Right cardiac atrium (tissue), 5 donors: ENCODE data around the gene SLC16A3. TPM values are rescaled to one million over a fixed set of nuclear protein-coding genes. Genes with fewer than 3 reads are reported as not detected.
"Not testable (repeated sequence)": the region's sequence is repeated elsewhere in the genome, so short reads cannot be mapped to it uniquely, and the experiment has no call there.

Experiments
- ATAC-seq, 2 donors: fragments of 200-7000 bp; cut with Tn5 transposase; one replicate each; pipeline versions ENCODE4 v1.8.0 to v1.9.1; 2020; ENCODE audit warnings: moderate library complexity in 2 of 2, mild to moderate bottlenecking in 1 of 2
- DNase-seq, 3 donors: peaks; one replicate each; pipeline ENCODE4 v3.0.0-alpha.2; 2020
- H3K27ac ChIP-seq: one replicate; pipeline ENCODE4 v1.5.1; 2013; ENCODE audit warnings: mild to moderate bottlenecking, low read length, control low read depth, moderate library complexity
- H3K27me3 ChIP-seq: one replicate; pipeline ENCODE4 v1.6.1; 2013; ENCODE audit not compliant: control insufficient read depth, insufficient read depth
- H3K4me1 ChIP-seq: one replicate; pipeline ENCODE4 v1.6.1; 2013; ENCODE audit warnings: low read length; ENCODE audit not compliant: control insufficient read depth, insufficient read depth
- H3K4me3 ChIP-seq: one replicate; pipeline ENCODE4 v1.5.1; 2013; ENCODE audit warnings: low read length, control low read depth
- H3K9me3 ChIP-seq: one replicate; pipeline ENCODE4 v1.6.1; 2013; ENCODE audit warnings: low read length; ENCODE audit not compliant: control insufficient read depth
- WGBS: extraction: QIAGEN DNeasy Blood & Tissue Kit; methylation state at CpG from one replicate; pipeline ENCODE4 v1.1.7; 2013; 5-methylcytosine and 5-hydroxymethylcytosine counted together
- intact Hi-C, 4 donors: fragments of 100-400 bp; cut with DNase I; formaldehyde crosslinking; loops; one replicate each; pipeline versions ENCODE4 v1.11.0 to v1.14.0; 2022 to 2023
- polyA plus RNA-seq: library from polyadenylated mRNA; stranded (reverse); fragments of 200-250 nt; gene quantifications from one replicate; pipeline ENCODE4 v1.2.3, GENCODE V29; 2013
- total RNA-seq, 4 donors: library from RNA; stranded (reverse); fragmentation: NEBNext Ultra II Directional; extraction: Animal tissue kit (Norgen Biotek cat#: 25700); gene quantifications; one replicate each; pipeline ENCODE4 v1.2.1, GENCODE V29; 2021
- donor health status: healthy with polysubstance abuse.
- donor health status: DM: no; HTN: yes; CAD: no.
- donor health status: DM: no; HTN: no; CAD: no.
- donor health status: DM: no; HTN: yes; CAD: no; lungs with severe emphysema.
- donor health status: DM: yes; HTN: yes; CAD: no.

SLC16A3 gene
- total and polyA plus RNA-seq, 5 donors = 13.6 to 23.7 (median 18.8) TPM

DNA sequence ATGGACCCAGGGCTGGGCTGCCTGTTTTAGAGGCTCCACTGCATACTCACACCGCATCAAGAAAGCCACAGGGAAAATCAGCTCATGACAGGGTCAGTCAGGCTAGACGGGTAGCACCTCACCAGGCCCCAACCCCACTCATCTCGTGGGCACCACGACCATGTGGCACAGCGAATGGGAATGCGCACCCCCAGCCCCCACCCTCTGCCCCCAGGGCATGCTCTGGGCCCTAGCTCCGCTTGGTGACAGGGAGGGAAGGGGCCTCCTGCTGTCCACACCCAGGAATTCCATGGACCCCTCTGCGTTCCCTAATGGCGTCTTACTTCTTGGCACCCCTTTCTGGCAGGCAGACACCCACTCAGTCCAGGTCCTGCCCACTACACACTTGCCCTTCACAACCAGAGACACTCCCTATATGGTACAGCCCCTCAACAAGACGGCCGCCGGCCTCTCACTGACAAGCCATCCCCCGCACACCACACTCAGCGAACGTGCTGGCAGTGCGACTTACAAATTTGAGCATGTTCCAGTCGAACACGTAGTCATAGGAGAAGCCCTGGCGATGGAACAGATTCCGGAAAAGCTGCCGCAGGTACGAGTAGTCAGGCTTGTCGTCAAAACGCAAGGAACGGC lies 22.1 kb downstream of the SLC16A3 start:
- peak in 2 of 3 donors; percentile 31 to 38 for DNase-seq
- H3K27me3 ChIP-seq = no peaks in the 10 kb centered on the region
- H3K9me3 ChIP-seq = no peaks in the 10 kb centered on the region
- 86% methylated on average over 25 of the region's 25 CpGs for WGBS
- H3K4me1 ChIP-seq = peaks cover 10% of the 10 kb centered on the region
- intact Hi-C loops = no loop called here
- ATAC-seq = no peak
- H3K4me3 ChIP-seq = no peak overlapping the region
- H3K27ac ChIP-seq = no peak overlapping the region

DNA sequence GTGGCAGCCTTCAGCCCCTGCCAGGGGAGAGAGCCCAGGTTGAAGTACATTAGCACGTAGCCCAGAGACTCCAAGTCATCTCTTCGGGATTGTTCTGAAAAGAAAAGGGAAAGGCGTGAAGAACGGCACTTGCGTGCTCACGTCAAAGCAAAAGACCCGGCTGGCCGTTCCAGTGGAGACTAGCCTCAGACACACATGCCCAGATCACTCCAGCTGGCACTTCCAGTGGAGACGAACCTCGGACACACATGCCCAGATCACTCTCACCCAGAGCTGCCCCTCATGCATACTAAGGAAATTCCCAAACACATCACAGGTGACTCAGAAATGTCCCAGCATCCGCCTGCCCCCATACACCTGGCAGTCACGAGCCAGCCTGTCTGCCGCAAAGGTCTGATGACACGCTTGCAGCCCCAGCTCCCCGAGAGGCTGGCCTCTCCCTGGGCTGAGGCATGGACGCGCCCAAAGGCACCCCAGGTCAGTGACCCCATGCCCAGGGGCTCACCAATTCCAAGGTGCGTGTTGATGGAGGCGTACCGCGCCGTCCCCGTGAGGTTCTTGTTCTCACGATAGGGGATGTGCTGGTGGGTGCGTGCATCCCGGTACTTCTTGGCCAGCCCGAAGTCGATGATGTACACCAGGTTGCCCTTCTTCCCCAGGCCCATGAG lies 23.8 kb downstream of the SLC16A3 start:
- Histone ChIP-seq H3K4me3 (no peak overlapping the region), H3K9me3 (no peaks in the 10 kb centered on the region), H3K27me3 (no peaks in the 10 kb centered on the region), H3K4me1 (no peaks in the 10 kb centered on the region), H3K27ac (no peak overlapping the region)
- intact Hi-C loops = no loop called here
- 94% methylated on average over 28 of the region's 28 CpGs for WGBS
- peak in 2 of 3 donors; percentile 36 to 46 for DNase-seq
- ATAC-seq = no peak

DNA sequence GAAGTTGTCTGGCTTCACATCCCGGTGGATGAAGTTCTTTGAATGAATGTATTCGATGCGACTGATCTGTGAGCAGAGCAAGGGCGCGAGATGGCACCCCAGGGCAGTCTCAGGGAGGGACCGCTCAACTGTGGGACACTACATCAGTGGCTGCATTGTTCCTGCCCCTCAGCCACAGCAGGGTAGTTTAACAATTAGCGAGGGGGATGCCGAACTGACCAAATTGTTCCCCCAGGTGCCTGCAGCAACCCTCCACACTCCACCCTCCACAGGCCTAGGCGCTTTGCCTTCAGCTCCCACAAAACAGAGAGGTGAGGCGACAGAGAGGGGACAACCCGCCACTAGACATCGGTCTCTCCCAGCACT lies 24.3 kb downstream of the SLC16A3 start:
- H3K4me1 ChIP-seq = no peaks in the 10 kb centered on the region
- H3K9me3 ChIP-seq = no peaks in the 10 kb centered on the region
- H3K27ac ChIP-seq = no peak overlapping the region
- ATAC-seq (no peak), DNase-seq (peak in 1 of 3 donors; percentile 34)
- intact Hi-C loops = no loop called here
- WGBS = 94% methylated on average over 12 of the region's 12 CpGs
- H3K27me3 ChIP-seq = no peaks in the 10 kb centered on the region
- H3K4me3 ChIP-seq = no peak overlapping the region

DNA sequence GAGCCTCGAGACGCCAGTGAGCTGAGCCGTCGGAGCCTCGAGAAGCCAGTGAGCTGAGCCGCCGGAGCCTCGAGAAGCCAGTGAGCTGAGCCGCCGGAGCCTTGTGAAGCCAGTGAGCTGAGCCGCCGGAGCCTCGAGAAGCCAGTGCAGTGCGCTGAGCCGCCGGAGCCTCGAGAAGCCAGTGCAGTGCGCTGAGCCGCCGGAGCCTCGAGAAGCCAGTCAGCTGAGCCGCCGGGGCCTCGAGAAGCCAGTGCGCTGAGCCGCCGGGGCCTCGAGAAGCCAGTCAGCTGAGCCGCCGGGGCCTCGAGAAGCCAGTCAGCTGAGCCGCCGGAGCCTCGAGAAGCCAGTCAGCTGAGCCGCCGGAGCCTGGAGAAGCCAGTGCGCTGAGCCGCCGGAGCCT lies 25.3 kb downstream of the SLC16A3 start:
- H3K4me3 ChIP-seq, H3K9me3 ChIP-seq, H3K4me1 ChIP-seq, H3K27ac ChIP-seq, intact Hi-C loops, ATAC-seq, H3K27me3 ChIP-seq: not testable (repeated sequence)
- DNase-seq = peak in 2 of 3 donors; percentile 27 to 33
- WGBS = 98% methylated on average over 39 of the region's 39 CpGs

DNA sequence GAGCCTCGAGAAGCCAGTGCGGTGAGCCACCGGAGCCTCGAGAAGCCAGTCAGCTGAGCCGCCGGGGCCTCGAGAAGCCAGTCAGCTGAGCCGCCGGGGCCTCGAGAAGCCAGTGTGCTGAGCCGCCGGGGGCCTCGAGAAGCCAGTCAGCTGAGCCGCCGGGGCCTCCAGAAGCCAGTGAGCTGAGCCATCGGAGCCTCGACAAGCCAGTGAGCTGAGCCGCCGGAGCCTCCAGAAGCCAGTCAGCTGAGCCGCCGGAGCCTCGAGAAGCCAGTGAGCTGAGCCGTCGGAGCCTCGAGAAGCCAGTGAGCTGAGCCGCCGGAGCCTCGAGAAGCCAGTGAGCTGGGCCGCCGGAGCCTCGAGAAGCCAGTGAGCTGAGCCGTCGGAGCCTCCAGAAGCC lies 25.9 kb downstream of the SLC16A3 start:
- H3K4me1 ChIP-seq, H3K9me3 ChIP-seq, ATAC-seq, H3K27ac ChIP-seq, intact Hi-C loops, H3K4me3 ChIP-seq, H3K27me3 ChIP-seq: not testable (repeated sequence)
- 99% methylated on average over 33 of the region's 33 CpGs for WGBS
- DNase-seq = peak in 1 of 3 donors; percentile 36

DNA sequence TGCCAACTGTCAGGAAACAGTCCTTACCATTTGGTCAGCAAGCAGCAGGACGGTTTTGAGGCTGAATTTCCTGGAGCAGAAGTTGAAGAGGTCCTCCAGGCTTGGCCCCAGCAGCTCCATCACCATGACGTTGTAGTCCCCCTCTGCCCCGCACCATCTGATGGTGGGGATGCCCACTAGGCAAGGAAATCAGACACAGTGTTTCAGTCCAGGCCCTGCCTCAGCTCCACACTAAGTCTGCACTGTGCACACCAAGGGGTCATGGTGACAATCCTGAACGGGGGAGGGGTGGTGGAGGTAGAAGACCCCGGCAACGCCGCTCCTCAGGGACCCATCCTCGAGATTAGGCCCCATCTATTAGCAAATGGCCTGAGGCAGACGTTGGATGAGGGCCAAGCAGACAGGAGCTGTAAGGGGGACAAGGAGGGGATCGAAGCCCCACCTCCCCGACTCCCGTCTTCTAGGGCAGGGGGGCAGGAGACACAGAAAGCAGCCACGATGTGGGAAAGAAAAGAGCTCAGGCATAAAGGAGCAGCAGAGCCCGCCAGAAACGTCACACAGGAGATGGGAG lies 26.6 kb downstream of the SLC16A3 start:
- ATAC-seq (no peak), DNase-seq (peak in 1 of 3 donors; percentile 54)
- H3K27ac ChIP-seq = no peak overlapping the region
- 77% methylated on average over 15 of the region's 15 CpGs for WGBS
- no peak overlapping the region for H3K4me3 ChIP-seq
- no peaks in the 10 kb centered on the region for H3K27me3 ChIP-seq
- H3K4me1 ChIP-seq = no peaks in the 10 kb centered on the region
- intact Hi-C loops = no loop called here
- H3K9me3 ChIP-seq = no peaks in the 10 kb centered on the region

DNA sequence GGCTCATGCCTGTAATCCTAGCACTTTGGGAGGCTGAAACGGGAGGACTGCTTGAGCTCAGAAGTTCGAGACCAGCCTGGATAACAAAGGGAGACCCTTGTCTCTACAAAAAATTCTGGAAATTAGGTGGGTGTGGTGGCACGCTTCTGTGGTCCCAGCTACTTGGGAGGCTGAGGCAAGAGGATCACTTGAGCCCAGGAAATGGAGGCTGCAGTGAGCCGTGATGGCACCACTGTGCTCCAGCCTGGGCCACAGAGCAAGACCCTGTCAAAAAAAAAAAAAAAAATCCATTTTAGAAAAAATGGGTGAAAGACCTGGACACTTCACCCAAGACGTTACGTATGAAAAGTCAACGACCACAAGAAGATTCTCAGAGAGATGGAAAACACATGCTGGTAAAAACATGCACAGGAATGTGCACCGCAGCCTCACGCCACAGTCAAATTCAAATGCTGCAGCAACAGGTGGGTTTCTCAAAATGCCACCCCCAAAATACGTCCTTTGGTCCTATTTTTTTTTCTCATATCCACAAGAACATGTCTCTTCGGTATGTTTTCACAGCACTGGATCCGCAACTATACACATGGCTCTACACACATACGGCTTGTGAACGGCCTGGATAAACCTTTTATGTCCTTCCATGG lies 27.5 kb downstream of the SLC16A3 start:
- DNase-seq (peak in 2 of 3 donors; percentile 14), ATAC-seq (no peak)
- WGBS = 93% methylated on average over 14 of the region's 14 CpGs
- Histone ChIP-seq H3K27ac (no peak overlapping the region), H3K4me3 (no peak overlapping the region), H3K4me1 (no peaks in the 10 kb centered on the region), H3K27me3 (no peaks in the 10 kb centered on the region), H3K9me3 (no peaks in the 10 kb centered on the region)
- intact Hi-C loops = no loop called here

DNA sequence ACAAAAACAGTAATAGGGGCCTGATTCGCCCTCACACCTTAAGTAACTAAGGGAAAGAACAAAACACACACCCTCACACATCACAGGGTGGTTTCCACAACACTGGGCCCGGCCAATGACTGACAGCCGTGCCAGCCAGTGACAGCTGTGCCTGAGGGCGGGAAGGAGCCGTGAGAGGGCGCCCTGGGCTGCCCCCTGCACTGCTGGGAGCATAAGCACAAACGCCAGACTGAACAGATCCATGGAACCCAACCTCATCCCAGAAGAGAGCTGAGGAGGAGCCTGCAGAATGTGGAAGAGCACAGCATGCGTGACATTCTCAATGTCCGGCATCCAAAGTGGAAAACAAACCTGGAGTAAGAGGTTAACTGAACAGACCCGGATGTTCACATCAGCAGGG lies 28.6 kb downstream of the SLC16A3 start:
- intact Hi-C loops = no loop called here
- ATAC-seq (peak; percentile 75 to 78), DNase-seq (peak in 2 of 3 donors; percentile 81)
- H3K4me3 ChIP-seq = no peak overlapping the region
- no peak overlapping the region for H3K27ac ChIP-seq
- no peaks in the 10 kb centered on the region for H3K4me1 ChIP-seq
- H3K27me3 ChIP-seq = no peaks in the 10 kb centered on the region
- 65% methylated on average over 10 of the region's 10 CpGs for WGBS
- no peaks in the 10 kb centered on the region for H3K9me3 ChIP-seq

DNA sequence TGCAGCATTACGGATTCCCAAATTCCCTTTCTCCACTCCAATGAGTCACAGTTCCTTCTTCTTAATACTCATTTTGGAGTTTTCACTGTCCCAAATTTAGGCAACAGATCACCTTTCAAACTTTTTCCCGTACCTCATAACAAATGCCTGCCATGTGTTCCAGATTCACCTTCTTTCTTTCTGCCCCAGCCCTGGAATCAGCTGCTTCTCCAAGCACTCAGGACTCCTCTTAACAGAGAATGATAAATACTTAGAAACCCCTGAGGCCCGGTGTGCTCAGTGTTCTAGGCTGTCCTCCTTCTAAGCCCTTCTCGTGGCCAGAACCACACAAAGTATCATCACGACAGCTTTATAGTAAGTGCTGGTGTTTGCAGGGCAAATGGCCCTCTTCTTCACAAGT lies 29.7 kb downstream of the SLC16A3 start:
- intact Hi-C loops = no loop called here
- Histone ChIP-seq H3K9me3 (no peaks in the 10 kb centered on the region), H3K27me3 (no peaks in the 10 kb centered on the region), H3K4me3 (no peak overlapping the region), H3K4me1 (no peaks in the 10 kb centered on the region), H3K27ac (no peak overlapping the region)
- DNase-seq (no peak), ATAC-seq (no peak)
- WGBS = 66% methylated on average over 5 of the region's 5 CpGs

DNA sequence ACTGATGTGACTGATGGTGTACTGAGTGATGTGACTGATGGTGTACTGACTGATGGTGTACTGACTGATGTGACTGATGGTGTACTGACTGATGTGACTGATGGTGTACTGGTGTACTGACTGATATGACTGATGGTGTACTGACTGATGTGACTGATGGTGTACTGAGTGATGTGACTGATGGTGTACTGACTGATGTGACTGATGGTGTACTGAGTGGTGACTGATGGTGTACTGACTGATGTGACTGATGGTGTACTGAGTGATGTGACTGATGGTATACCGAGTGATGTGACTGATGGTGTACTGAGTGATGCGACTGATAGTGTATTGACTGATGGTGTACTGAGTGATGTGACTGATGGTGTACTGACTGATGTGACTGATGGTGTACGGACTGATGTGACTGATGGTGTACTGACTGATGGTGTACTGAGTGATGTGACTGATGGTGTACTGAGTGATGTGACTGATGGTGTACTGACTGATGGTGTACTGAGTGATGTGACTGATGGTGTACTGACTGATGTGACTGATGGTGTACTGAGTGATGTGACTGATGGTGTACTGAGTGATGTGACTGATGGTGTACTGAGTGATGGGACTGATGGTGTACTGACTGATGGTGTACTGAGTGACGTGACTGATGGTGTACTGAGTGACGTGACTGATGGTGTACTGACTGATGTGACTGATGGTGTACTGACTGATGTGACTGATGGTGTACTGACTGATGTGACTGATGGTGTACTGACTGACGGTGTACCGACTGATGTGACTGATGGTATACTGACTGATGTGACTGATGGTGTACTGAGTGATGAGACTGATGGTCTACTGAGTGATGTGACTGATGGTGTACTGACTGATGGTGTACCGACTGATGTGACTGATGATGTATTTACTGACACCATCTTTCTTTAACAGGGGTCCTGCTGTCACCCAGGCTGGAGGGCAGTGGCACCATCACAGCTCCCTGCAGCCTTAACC lies 31.4 kb downstream of the SLC16A3 start:
- H3K27ac ChIP-seq, DNase-seq, H3K27me3 ChIP-seq, intact Hi-C loops, H3K4me3 ChIP-seq, ATAC-seq, H3K4me1 ChIP-seq, H3K9me3 ChIP-seq: not testable (repeated sequence)
- 88% methylated on average over 8 of the region's 8 CpGs for WGBS
